HepG2 (cell line): ENCODE data around the gene B3GALNT2. TPM values are rescaled to one million over a fixed set of nuclear protein-coding genes. Genes with fewer than 3 reads are reported as not detected.

ENCODE experiments used
- ATAD3A ChIP-seq: sonication (generic); formaldehyde crosslinking; IDR thresholded peaks from 2 replicates; pipeline ENCODE4 v1.4.0; 2020; ENCODE audit warnings: missing genetic modification reagents
- CAMTA2 ChIP-seq: sonication (generic); formaldehyde crosslinking; IDR thresholded peaks from 2 replicates; pipeline ENCODE4 v1.4.0; 2020; ENCODE audit warnings: mild to moderate bottlenecking, missing genetic modification reagents, borderline replicate concordance
- ELF3 ChIP-seq: IDR thresholded peaks from 2 replicates; pipeline ENCODE4 v1.6.1; 2016; ENCODE audit warnings: missing genetic modification reagents, missing compliant biosample characterization
- EZH2 ChIP-seq: conservative IDR thresholded peaks from 2 replicates; pipeline ENCODE4 v1.6.1; 2012; ENCODE audit warnings: mild to moderate bottlenecking, low read depth, low read length, moderate library complexity
- HNRNPL ChIP-seq: fragments of 200-400 bp; formaldehyde crosslinking; IDR thresholded peaks from 2 replicates; pipeline ENCODE4 v1.6.1; 2017; ENCODE audit warnings: mild to moderate bottlenecking, low read depth, low read length
- KMT2A ChIP-seq: sonication (generic); formaldehyde crosslinking; IDR thresholded peaks from 2 replicates; pipeline ENCODE4 v1.4.0; 2020; ENCODE audit warnings: missing genetic modification reagents
- NFE2 ChIP-seq: sonication (generic); formaldehyde crosslinking; IDR thresholded peaks from 2 replicates; pipeline ENCODE4 v1.4.0; 2020; ENCODE audit warnings: missing genetic modification reagents
- SCMH1 ChIP-seq: sonication (generic); formaldehyde crosslinking; IDR thresholded peaks from 2 replicates; pipeline ENCODE4 v1.9.0; 2021; ENCODE audit warnings: missing genetic modification reagents, mild to moderate bottlenecking, borderline replicate concordance
- SMAD9 ChIP-seq: sonication (generic); formaldehyde crosslinking; IDR thresholded peaks from 2 replicates; pipeline ENCODE4 v1.5.1; 2020; ENCODE audit warnings: mild to moderate bottlenecking, missing genetic modification reagents
- ZNF17 ChIP-seq: sonication (generic); formaldehyde crosslinking; IDR thresholded peaks from 2 replicates; pipeline ENCODE4 v1.5.0; 2020; ENCODE audit warnings: mild to moderate bottlenecking, missing genetic modification reagents
- ZNF18 ChIP-seq: sonication (generic); formaldehyde crosslinking; IDR thresholded peaks from 2 replicates; pipeline ENCODE4 v1.8.0; 2022; ENCODE audit warnings: mild to moderate bottlenecking, missing genetic modification reagents; ENCODE audit not compliant: insufficient replicate concordance
- ZNF335 ChIP-seq: sonication (generic); formaldehyde crosslinking; IDR thresholded peaks from 2 replicates; pipeline ENCODE4 v1.4.0; 2020; ENCODE audit warnings: missing genetic modification reagents
- ZNF414 ChIP-seq: sonication (generic); formaldehyde crosslinking; IDR thresholded peaks from 2 replicates; pipeline ENCODE4 v1.5.0; 2020; ENCODE audit warnings: missing genetic modification reagents
- ZNF431 ChIP-seq: sonication (generic); formaldehyde crosslinking; IDR thresholded peaks from 2 replicates; pipeline ENCODE4 v1.9.0; 2022; ENCODE audit warnings: missing genetic modification reagents, low read depth, mild to moderate bottlenecking, borderline replicate concordance
- ZNF572 ChIP-seq: sonication (generic); formaldehyde crosslinking; IDR thresholded peaks from 2 replicates; pipeline ENCODE4 v1.5.1; 2020; ENCODE audit warnings: mild to moderate bottlenecking, missing genetic modification reagents
- polyA plus RNA-seq, 8 experiments: library from polyadenylated mRNA; depleted of rRNA in 3 of 8; stranded (reverse) in 7 of 8; unstranded in 1 of 8; fragments of >200 nt; fragmentation: Illumina TruSeq in 4 of 8; extraction: Trizol in 4 of 8; gene quantifications; 2 replicates each; pipeline versions ENCODE4 v1.2.1 to v1.2.3, GENCODE V29; 2011 to 2016; ENCODE audit warnings: low read depth in 4 of 8, missing spikeins in 1 of 8, mixed read lengths in 1 of 8; ENCODE audit not compliant: insufficient read depth in 1 of 8
- total RNA-seq, 5 experiments: library from RNA; depleted of rRNA; stranded (reverse); fragments of >200 nt; fragmentation: Illumina TruSeq; extraction: Trizol; gene quantifications; 2 replicates each; pipeline ENCODE4 v1.2.3, GENCODE V29; 2016; ENCODE audit warnings: low read depth in 1 of 5
- TF ChIP-seq, protein P1 (sequence below): sonication (generic); formaldehyde crosslinking; IDR thresholded peaks from 2 replicates; pipeline ENCODE4 v1.4.0; 2020; ENCODE audit warnings: missing genetic modification reagents
- TF ChIP-seq, protein P2 (sequence below): sonication (generic); formaldehyde crosslinking; conservative IDR thresholded peaks from 2 replicates; pipeline ENCODE4 v1.4.0; 2020; ENCODE audit warnings: missing genetic modification reagents
- TF ChIP-seq, protein P3 (sequence below): IDR thresholded peaks from 2 replicates; pipeline ENCODE4 v1.6.1; 2012; ENCODE audit warnings: inconsistent platforms
- TF ChIP-seq, protein P4 (sequence below): sonication (generic); formaldehyde crosslinking; IDR thresholded peaks from 2 replicates; pipeline ENCODE4 v1.5.1; 2020; ENCODE audit warnings: mild to moderate bottlenecking, missing genetic modification reagents, moderate library complexity

Gene B3GALNT2
- total and polyA plus RNA-seq, 2 of the 13 experiments (the other 11 are each of a cell fraction or from before 2014, with no cell fraction given): 16.5 to 28.9 TPM

GRCh38 chr1:235408503-235408960 lies 95.7 kb downstream of the B3GALNT2 start (continued):
- TF ChIP-seq, protein P1, sequence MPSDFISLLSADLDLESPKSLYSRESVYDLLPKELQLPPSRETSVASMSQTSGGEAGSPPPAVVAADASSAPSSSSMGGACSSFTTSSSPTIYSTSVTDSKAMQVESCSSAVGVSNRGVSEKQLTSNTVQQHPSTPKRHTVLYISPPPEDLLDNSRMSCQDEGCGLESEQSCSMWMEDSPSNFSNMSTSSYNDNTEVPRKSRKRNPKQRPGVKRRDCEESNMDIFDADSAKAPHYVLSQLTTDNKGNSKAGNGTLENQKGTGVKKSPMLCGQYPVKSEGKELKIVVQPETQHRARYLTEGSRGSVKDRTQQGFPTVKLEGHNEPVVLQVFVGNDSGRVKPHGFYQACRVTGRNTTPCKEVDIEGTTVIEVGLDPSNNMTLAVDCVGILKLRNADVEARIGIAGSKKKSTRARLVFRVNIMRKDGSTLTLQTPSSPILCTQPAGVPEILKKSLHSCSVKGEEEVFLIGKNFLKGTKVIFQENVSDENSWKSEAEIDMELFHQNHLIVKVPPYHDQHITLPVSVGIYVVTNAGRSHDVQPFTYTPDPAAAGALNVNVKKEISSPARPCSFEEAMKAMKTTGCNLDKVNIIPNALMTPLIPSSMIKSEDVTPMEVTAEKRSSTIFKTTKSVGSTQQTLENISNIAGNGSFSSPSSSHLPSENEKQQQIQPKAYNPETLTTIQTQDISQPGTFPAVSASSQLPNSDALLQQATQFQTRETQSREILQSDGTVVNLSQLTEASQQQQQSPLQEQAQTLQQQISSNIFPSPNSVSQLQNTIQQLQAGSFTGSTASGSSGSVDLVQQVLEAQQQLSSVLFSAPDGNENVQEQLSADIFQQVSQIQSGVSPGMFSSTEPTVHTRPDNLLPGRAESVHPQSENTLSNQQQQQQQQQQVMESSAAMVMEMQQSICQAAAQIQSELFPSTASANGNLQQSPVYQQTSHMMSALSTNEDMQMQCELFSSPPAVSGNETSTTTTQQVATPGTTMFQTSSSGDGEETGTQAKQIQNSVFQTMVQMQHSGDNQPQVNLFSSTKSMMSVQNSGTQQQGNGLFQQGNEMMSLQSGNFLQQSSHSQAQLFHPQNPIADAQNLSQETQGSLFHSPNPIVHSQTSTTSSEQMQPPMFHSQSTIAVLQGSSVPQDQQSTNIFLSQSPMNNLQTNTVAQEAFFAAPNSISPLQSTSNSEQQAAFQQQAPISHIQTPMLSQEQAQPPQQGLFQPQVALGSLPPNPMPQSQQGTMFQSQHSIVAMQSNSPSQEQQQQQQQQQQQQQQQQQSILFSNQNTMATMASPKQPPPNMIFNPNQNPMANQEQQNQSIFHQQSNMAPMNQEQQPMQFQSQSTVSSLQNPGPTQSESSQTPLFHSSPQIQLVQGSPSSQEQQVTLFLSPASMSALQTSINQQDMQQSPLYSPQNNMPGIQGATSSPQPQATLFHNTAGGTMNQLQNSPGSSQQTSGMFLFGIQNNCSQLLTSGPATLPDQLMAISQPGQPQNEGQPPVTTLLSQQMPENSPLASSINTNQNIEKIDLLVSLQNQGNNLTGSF (CRISPR knock-in tag): no peak
- TF ChIP-seq, protein P2, sequence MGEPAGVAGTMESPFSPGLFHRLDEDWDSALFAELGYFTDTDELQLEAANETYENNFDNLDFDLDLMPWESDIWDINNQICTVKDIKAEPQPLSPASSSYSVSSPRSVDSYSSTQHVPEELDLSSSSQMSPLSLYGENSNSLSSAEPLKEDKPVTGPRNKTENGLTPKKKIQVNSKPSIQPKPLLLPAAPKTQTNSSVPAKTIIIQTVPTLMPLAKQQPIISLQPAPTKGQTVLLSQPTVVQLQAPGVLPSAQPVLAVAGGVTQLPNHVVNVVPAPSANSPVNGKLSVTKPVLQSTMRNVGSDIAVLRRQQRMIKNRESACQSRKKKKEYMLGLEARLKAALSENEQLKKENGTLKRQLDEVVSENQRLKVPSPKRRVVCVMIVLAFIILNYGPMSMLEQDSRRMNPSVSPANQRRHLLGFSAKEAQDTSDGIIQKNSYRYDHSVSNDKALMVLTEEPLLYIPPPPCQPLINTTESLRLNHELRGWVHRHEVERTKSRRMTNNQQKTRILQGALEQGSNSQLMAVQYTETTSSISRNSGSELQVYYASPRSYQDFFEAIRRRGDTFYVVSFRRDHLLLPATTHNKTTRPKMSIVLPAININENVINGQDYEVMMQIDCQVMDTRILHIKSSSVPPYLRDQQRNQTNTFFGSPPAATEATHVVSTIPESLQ (CRISPR knock-in tag): no peak
- TF ChIP-seq ZNF17 (CRISPR knock-in tag) (no peak), NFE2 (CRISPR knock-in tag) (no peak), SCMH1 (CRISPR knock-in tag) (no peak), ZNF431 (no peak), HNRNPL (no peak), ZNF335 (no peak), ZNF18 (CRISPR knock-in tag) (peak; percentile 35), SMAD9 (no peak), ZNF572 (CRISPR knock-in tag) (no peak), ATAD3A (CRISPR knock-in tag) (no peak), KMT2A (CRISPR knock-in tag) (no peak), CAMTA2 (CRISPR knock-in tag) (no peak), ELF3 (CRISPR knock-in tag) (no peak), ZNF414 (CRISPR knock-in tag) (no peak), EZH2 (no peak)
- TF ChIP-seq, protein P3, sequence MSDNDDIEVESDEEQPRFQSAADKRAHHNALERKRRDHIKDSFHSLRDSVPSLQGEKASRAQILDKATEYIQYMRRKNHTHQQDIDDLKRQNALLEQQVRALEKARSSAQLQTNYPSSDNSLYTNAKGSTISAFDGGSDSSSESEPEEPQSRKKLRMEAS: peak; percentile 28; the same call in 1 of the 2 replicates
- TF ChIP-seq, protein P4, sequence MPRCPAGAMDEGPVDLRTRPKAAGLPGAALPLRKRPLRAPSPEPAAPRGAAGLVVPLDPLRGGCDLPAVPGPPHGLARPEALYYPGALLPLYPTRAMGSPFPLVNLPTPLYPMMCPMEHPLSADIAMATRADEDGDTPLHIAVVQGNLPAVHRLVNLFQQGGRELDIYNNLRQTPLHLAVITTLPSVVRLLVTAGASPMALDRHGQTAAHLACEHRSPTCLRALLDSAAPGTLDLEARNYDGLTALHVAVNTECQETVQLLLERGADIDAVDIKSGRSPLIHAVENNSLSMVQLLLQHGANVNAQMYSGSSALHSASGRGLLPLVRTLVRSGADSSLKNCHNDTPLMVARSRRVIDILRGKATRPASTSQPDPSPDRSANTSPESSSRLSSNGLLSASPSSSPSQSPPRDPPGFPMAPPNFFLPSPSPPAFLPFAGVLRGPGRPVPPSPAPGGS (CRISPR knock-in tag): no peak
